ENCODE results near the gene ANKMY1. TPM values are rescaled to one million over a fixed set of nuclear protein-coding genes. Genes with fewer than 3 reads are reported as not detected.

ANKMY1 gene
- total and polyA plus RNA-seq, 2 donors (not counting 1 experiment from before 2014, with no cell fraction given) = 51.7 to 72.1 TPM

DNA sequence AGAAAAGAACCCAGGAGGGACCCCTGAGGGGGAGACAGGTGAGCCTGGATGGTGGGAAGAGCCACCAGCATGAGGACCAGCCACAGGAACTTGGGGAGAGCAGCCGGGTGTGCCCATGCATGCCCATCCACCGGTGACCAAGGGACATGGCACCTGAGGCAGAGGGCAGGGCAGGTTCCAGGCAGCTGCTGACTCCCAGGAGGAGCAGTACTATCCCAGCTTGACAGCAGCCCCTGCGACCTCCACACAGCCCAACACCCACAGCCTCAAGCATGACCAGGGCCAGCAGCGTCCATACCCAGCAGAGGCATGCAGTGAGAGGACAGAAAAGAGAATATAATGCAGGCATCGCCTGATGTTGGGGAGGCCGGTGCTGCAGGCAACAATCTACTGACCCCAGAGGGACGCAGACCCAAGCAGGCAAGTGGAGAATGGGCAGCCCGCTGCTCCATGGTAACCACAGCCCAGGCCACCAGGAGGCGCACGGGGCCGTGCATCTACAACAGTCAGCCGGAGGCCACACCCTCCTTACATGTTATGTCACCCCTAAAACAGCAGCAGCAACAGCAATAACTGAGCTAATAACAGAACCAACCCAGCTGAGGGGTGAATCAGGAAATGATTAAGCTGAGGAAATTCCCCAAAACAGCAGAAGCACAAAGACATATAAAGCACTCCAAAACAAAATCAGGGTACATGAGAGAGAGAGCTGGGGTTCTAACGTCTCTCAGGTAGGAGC lies 44.1 kb downstream of the ANKMY1 start:
- H3K9ac ChIP-seq (ENCODE audit: low read length) = no peak overlapping the region
- CTCF ChIA-PET = interaction anchor here (0.6 to 2.5 kb wide), 28 partner anchors 10 to 470 kb away, joined by 3 to 25 read pairs (median 5); partner anchors contain the start of genes CAPN10 and RNPEPL1
- intact Hi-C loops (cut with micrococcal nuclease) = loop anchor here (1.0 kb wide), 2 partner anchors 48 to 73 kb away; partner anchors contain the start of gene CAPN10
- POLR2A ChIA-PET = interaction anchor here (0.6 to 1.2 kb wide), 4 partner anchors 47 to 351 kb away, joined by 4 to 10 read pairs (median 6); partner anchors contain the start of genes CAPN10 and DUSP28
- H4K20me1 ChIP-seq (ENCODE audit: control insufficient read depth, insufficient read depth, low read length, poor library complexity, severe bottlenecking) = peaks cover 7% of the 10 kb centered on the region
- peak; percentile 99 for ATAC-seq (ENCODE audit: low read depth)
- H3K27ac Mint-ChIP-seq = peak overlapping the region; percentile 78
- H3K4me3 Mint-ChIP-seq = peak overlapping the region; percentile 56
- H2AFZ ChIP-seq (ENCODE audit: insufficient read depth, low read depth, low read length, poor library complexity, severe bottlenecking) = no peak overlapping the region
- peak overlapping the region; percentile 36 for H3K4me2 ChIP-seq (replicated peaks; ENCODE audit: low read depth, low read length, poor library complexity, severe bottlenecking)
- no peaks in the 10 kb centered on the region for H3K27me3 ChIP-seq (replicated peaks in 1 of 4; ENCODE audit: control extremely low read depth in 1 of 4, control insufficient read depth in 3 of 4, insufficient read depth in 4 of 4, low read length in 3 of 4)
- H3K4me1 ChIP-seq (ENCODE audit: control insufficient read depth in 2 of 2, insufficient read depth in 2 of 2, low read length in 2 of 2) = peaks cover 12 to 14% of the 10 kb centered on the region in 2 donors
- no peaks in the 10 kb centered on the region for H3K79me2 ChIP-seq (ENCODE audit: control insufficient read depth, insufficient read depth, low read length)
- TF ChIP-seq EZH2 (IDR thresholded peaks at IDR 0.05; ENCODE audit: borderline replicate concordance, insufficient read depth, low read depth, low read length, poor library complexity, severe bottlenecking) = no peak
- TF ChIP-seq, protein P1, sequence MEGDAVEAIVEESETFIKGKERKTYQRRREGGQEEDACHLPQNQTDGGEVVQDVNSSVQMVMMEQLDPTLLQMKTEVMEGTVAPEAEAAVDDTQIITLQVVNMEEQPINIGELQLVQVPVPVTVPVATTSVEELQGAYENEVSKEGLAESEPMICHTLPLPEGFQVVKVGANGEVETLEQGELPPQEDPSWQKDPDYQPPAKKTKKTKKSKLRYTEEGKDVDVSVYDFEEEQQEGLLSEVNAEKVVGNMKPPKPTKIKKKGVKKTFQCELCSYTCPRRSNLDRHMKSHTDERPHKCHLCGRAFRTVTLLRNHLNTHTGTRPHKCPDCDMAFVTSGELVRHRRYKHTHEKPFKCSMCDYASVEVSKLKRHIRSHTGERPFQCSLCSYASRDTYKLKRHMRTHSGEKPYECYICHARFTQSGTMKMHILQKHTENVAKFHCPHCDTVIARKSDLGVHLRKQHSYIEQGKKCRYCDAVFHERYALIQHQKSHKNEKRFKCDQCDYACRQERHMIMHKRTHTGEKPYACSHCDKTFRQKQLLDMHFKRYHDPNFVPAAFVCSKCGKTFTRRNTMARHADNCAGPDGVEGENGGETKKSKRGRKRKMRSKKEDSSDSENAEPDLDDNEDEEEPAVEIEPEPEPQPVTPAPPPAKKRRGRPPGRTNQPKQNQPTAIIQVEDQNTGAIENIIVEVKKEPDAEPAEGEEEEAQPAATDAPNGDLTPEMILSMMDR (IDR thresholded peaks at IDR 0.05) = peak; percentile 86
- 53% methylated on average over 12 of the region's 13 CpGs for WGBS (ENCODE audit: insufficient coverage)
- no peak overlapping the region for H3K4me3 ChIP-seq (ENCODE audit: control extremely low read depth in 1 of 5, extremely low read depth in 1 of 5, insufficient read depth in 1 of 5, low read depth in 2 of 5, low read length in 4 of 5)
- peaks cover 0 to 3% (median 0%) of the 10 kb centered on the region in 3 donors for H3K9me3 ChIP-seq (ENCODE audit: control extremely low read depth in 1 of 3, control insufficient read depth in 2 of 3, insufficient read depth in 1 of 3, low read length in 2 of 3)
- H3K9me3 Mint-ChIP-seq (ENCODE audit: insufficient read depth) = no peaks in the 10 kb centered on the region
- peak overlapping the region; percentile 55 to 59 for H3K27ac ChIP-seq (ENCODE audit: low read length in 2 of 2)
- DNase-seq = peak; percentile 85
- no peaks in the 10 kb centered on the region for H3K27me3 Mint-ChIP-seq
- H3K4me1 Mint-ChIP-seq = peaks cover 10% of the 10 kb centered on the region
- H3K36me3 ChIP-seq (replicated peaks in 1 of 2; ENCODE audit: control extremely low read depth in 1 of 2, control insufficient read depth in 1 of 2, extremely low read depth in 1 of 2, insufficient read depth in 2 of 2, low read length in 1 of 2) = peaks cover 1 to 10% of the 10 kb centered on the region in 2 experiments
